Left lung (tissue), 10 donors: ENCODE data around the gene OR6C2. TPM values are rescaled to one million over a fixed set of nuclear protein-coding genes. Genes with fewer than 3 reads are reported as not detected.
"Not testable (repeated sequence)": the region's sequence is repeated elsewhere in the genome, so short reads cannot be mapped to it uniquely, and the experiment has no call there.

ENCODE experiments used
- ATAC-seq: fragments of 200-7000 bp; cut with Tn5 transposase; one replicate; pipeline ENCODE4 v1.9.1; 2020; ENCODE audit warnings: moderate library complexity
- DNase-seq, 4 donors: peaks; one replicate each; pipeline ENCODE4 v3.0.0-alpha.2; 2013 to 2020
- H3K27ac ChIP-seq, 2 donors: fragments of 200-600 bp; sonication (generic) in 1 of 2; one replicate each; pipeline versions ENCODE4 v1.5.0 to v1.8.0; 2020 to 2021
- H3K27me3 ChIP-seq, 2 donors: fragments of 200-600 bp; sonication (generic) in 1 of 2; one replicate each; pipeline versions ENCODE4 v1.5.0 to v1.8.0; 2020 to 2021
- H3K36me3 ChIP-seq, 2 donors: fragments of 200-600 bp; sonication (generic) in 1 of 2; one replicate each; pipeline versions ENCODE4 v1.5.0 to v1.8.0; 2020 to 2021
- H3K4me1 ChIP-seq, 2 donors: fragments of 200-600 bp; one replicate each; pipeline ENCODE4 v1.8.0; 2021
- H3K4me3 ChIP-seq, 2 donors: fragments of 200-600 bp; sonication (generic) in 1 of 2; one replicate each; pipeline versions ENCODE4 v1.5.0 to v1.8.0; 2020 to 2021; ENCODE audit warnings: mild to moderate bottlenecking in 1 of 2
- H3K9me3 ChIP-seq, 2 donors: fragments of 200-600 bp; sonication (generic) in 1 of 2; one replicate each; pipeline versions ENCODE4 v1.5.0 to v1.8.0; 2020 to 2021
- intact Hi-C, 2 donors: fragments of 100-400 bp; cut with DNase I; formaldehyde crosslinking; loops; one replicate each; pipeline versions ENCODE4 v1.11.2 to v1.14.2; 2022
- polyA plus RNA-seq, 6 donors: library from polyadenylated mRNA; unstranded; fragments of 120-200 nt; gene quantifications; one replicate each; pipeline ENCODE4 v1.2.1, GENCODE V29; 2013; ENCODE audit not compliant: insufficient read length in 6 of 6
- total RNA-seq, 2 donors: library from RNA; stranded (reverse); fragmentation: NEBNext Ultra II Directional; extraction: Animal tissue kit (Norgen Biotek cat#: 25700); gene quantifications; one replicate each; pipeline ENCODE4 v1.2.1, GENCODE V29; 2021
- TF ChIP-seq, protein P1 (sequence below), 2 donors: fragments of 200-600 bp; sonication (generic) in 1 of 2; IDR thresholded peaks; one replicate each; pipeline versions ENCODE4 v1.5.0 to v1.8.0; 2021; ENCODE audit warnings: antibody characterized with exemption in 2 of 2
- donor health status: DM: no; HTN: yes; CAD: no.
- donor health status: DM: no; HTN: no; CAD: no.

The OR6C2 gene
- total and polyA plus RNA-seq, 8 donors = not detected

DNA sequence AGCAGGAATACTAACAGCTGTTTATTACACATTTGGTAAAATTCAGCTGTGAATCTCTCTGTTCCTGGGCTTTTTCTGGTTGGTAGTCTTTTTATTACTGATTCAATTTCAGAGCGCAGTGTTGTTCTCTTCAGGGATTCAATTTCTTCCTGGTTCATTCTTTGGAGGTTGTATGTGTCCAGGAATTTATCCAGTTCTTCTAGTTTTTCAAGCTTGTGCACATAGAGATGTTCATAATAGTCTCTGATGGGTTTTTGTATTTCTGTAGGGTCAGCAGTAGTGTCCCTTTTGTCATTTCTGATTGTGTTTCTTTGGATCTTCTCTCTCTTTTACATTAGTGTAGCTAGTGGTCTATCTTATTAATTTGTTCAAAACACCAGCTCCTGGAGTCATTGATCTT is 26.9 kb upstream of the OR6C2 start:
- H3K27me3 ChIP-seq = peaks cover 0 to 10% of the 10 kb centered on the region in 2 donors
- no peak overlapping the region for H3K4me3 ChIP-seq
- DNase-seq (no peak), ATAC-seq (no peak)
- H3K9me3 ChIP-seq = no peaks in the 10 kb centered on the region
- intact Hi-C loops = no loop called here
- H3K27ac ChIP-seq = no peak overlapping the region
- no peaks in the 10 kb centered on the region for H3K4me1 ChIP-seq
- TF ChIP-seq, protein P1, sequence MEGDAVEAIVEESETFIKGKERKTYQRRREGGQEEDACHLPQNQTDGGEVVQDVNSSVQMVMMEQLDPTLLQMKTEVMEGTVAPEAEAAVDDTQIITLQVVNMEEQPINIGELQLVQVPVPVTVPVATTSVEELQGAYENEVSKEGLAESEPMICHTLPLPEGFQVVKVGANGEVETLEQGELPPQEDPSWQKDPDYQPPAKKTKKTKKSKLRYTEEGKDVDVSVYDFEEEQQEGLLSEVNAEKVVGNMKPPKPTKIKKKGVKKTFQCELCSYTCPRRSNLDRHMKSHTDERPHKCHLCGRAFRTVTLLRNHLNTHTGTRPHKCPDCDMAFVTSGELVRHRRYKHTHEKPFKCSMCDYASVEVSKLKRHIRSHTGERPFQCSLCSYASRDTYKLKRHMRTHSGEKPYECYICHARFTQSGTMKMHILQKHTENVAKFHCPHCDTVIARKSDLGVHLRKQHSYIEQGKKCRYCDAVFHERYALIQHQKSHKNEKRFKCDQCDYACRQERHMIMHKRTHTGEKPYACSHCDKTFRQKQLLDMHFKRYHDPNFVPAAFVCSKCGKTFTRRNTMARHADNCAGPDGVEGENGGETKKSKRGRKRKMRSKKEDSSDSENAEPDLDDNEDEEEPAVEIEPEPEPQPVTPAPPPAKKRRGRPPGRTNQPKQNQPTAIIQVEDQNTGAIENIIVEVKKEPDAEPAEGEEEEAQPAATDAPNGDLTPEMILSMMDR (IDR thresholded peaks at IDR 0.05) = no peak
- no peaks in the 10 kb centered on the region for H3K36me3 ChIP-seq

DNA sequence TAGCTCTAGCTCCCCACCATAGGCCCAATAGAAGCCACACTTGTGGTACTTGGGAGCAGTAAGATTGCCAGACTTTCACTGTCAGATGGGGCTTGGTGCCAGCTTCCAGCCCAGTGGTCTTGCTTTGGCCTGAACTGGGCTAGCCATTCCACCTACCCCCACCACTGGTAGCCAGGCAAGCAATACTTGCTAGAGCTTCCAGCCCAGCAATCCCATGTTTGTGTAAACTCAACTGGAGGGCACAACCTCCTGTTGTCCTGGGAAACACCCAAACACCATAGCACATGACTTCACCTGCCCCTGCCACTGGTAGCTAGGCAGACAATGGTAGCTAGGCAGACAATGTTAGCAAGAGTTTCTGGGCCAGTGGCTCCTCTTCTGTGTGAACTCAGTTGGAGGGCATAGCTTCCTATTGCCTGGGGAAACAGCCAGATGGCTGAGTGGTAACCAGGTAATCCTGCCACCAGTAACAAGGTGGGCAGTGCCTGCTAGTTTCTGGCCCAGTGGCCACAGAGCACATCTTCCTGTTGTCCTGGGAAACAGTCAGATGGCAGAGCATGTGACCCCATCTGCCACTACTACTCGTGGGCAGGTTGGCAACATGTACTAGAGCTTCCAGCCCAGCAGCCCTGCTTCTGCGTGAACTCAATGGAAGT is 23.4 kb upstream of the OR6C2 start:
- TF ChIP-seq, protein P1 (IDR thresholded peaks at IDR 0.05) = no peak

DNA sequence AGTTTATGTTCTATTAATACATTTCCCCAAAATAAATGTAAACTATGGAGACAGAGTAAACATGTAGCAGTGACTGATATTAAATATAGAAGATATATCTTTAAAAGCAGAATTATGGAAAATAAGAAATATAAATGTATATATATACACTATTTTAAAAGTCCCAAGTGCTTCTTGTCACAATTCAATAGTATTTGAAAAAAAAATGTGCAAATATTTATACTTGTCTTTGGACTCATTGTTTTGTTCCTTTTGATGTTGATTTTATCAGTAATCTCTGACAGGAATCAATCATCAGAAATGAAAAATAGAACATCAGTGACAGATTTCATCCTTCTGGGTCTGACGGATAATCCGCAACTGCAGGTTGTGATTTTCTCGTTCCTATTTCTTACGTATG is 17.9 kb upstream of the OR6C2 start, which contains the start of gene OR6C76:
TSS of gene OR6C76 (plus strand) at position 301 of the 400 bp plus-strand sequence. CDS start at position 301, 0 bp downstream.
- Histone ChIP-seq H3K9me3 (no peaks in the 10 kb centered on the region), H3K36me3 (no peaks in the 10 kb centered on the region), H3K4me1 (no peaks in the 10 kb centered on the region), H3K27ac (no peak within 1 kb of the TSS), H3K4me3 (no peak within 1 kb of the TSS), H3K27me3 (no peaks in the 10 kb centered on the region)
- no peak for ATAC-seq
- intact Hi-C loops = no loop called here
- no peak for DNase-seq
- TF ChIP-seq, protein P1 (IDR thresholded peaks at IDR 0.05) = no peak

More for the DNA sequence above, 23.4 kb upstream of the OR6C2 start:
- Histone ChIP-seq H3K4me3 (no peak overlapping the region), H3K36me3 (no peaks in the 10 kb centered on the region), H3K9me3 (no peaks in the 10 kb centered on the region), H3K4me1 (no peaks in the 10 kb centered on the region), H3K27ac (no peak overlapping the region), H3K27me3 (peaks cover 0 to 4% of the 10 kb centered on the region in 2 donors)
- peak in 1 of 4 donors; percentile 12 for DNase-seq
- ATAC-seq = no peak
- intact Hi-C loops = no loop called here

DNA sequence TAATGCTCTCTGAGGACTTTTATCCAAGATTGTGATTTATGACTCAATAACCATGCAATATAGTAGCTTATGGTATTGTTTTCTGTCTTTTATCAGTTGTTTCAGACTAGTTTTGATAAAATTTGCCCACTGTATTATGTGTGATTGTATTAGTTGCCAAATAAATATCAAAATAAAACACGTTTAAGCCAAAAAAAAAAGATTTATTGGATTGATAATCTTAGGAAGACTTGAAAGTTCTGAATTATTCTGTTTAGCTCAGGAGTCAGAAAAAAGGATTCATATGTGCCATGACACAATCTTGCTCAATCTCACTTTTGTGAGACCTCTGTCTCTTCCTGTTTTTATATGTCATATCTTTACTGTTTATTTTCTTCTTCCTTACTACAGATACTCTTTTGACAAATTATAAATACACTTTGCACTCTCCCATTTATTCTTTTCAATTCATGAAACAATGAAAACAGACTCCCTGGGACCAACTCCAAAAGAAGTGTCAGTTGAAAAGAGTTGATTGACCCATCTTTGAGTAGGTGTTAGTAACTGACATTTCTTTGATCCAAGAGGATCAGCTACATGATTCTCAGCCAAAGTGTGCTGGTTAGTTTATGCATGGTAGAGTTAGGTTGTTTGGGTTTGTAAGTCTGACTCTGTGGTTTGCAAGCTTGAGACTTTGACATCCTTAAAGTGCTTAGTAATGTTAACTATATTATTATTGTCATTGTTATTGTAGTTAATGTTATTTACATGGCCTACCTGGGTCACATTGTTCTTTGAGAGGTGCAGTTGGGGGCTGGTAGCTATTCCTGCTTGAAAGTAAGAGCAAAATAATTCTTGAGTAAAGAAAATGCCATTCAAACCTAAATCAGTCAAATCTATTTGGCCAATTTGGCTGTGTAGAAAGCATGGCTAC is 15.3 kb upstream of the OR6C2 start:
- Histone ChIP-seq H3K4me1 (no peaks in the 10 kb centered on the region), H3K27me3 (no peaks in the 10 kb centered on the region), H3K36me3 (no peaks in the 10 kb centered on the region), H3K27ac (no peak overlapping the region), H3K9me3 (no peaks in the 10 kb centered on the region), H3K4me3 (no peak overlapping the region)
- ATAC-seq (no peak), DNase-seq (peak in 2 of 4 donors; percentile 60 to 76)
- intact Hi-C loops = no loop called here
- TF ChIP-seq, protein P1 (IDR thresholded peaks at IDR 0.05) = no peak

DNA sequence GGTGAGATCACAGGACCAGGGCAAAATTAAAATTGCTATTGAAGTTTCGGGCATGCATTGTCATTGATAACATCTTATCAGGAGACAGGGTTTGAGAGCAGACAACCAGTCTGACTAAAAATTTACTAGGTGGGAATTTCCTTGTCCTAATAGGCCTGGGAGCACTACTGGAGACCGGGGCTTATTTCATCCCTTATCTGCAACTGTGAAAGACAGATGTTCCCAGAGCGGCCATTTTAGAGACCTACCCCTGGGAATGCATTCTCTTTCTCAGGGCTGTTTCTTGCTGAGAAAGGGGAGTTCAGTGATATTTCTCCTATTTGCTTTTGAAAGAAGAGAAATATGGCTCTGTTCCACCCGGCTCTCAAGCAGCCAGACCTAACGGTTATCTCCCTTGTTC is 2.6 kb upstream of the OR6C2 start:
- intact Hi-C loops, H3K27ac ChIP-seq, H3K27me3 ChIP-seq, H3K4me3 ChIP-seq, ATAC-seq, DNase-seq, H3K4me1 ChIP-seq, H3K36me3 ChIP-seq: not testable (repeated sequence)
- peaks cover 0 to 13% of the 10 kb centered on the region in 2 donors for H3K9me3 ChIP-seq
